GM12878 (cell line): Measurements from ENCODE around the gene KCNIP3. TPM values are rescaled to one million over a fixed set of nuclear protein-coding genes. Genes with fewer than 3 reads are reported as not detected.

Source experiments
- ATAC-seq: fragments of 200-7000 bp; cut with Tn5 transposase; 3 replicates; pipeline ENCODE4 v1.9.1; 2020; ENCODE audit warnings: mild to moderate bottlenecking, moderate library complexity
- BruUV-seq: library from RNA; stranded (reverse); fragments of 400-500 nt; replicated peaks from 2 replicates; lab custom pipeline; 2021; lab: Mats Ljungman, UMichigan
- CTCF ChIA-PET: fragments of 300-600 bp; sonication (Branson Sonifier 250); formaldehyde crosslinking; extraction: SDS; loops from one replicate; lab custom pipeline; 2021; ENCODE audit warnings: inconsistent platforms; lab: Yijun Ruan, JAX
- POLR2A ChIA-PET: fragments of 350-600 bp; formaldehyde crosslinking; extraction: SDS; loops from one replicate; lab custom pipeline; 2021; ENCODE audit warnings: inconsistent platforms; lab: Charles Lee
- RAD21 ChIA-PET: fragments of 300-600 bp; sonication (Branson Sonifier 250); formaldehyde crosslinking; loops from one replicate; lab custom pipeline; 2023; ENCODE audit warnings: antibody characterized with exemption; ENCODE audit not compliant: unreplicated experiment; lab: Charles Lee
- SMC1A ChIA-PET: fragments of 300-600 bp; sonication (Branson Sonifier 250); formaldehyde crosslinking; loops from one replicate; lab custom pipeline; 2023; ENCODE audit not compliant: unreplicated experiment, uncharacterized antibody; lab: Charles Lee
- DNase-seq: peaks from one replicate; pipeline ENCODE4 v3.0.0-alpha.2; 2011; ENCODE audit warnings: low read depth, low spot score
- FAIRE-seq: peaks from 3 replicates; lab custom pipeline; 2011; peaks lifted over from hg19 to GRCh38; lab: Jason Lieb, UNC
- H2AFZ ChIP-seq: 2 replicates; pipeline ENCODE4 v1.6.0; 2011; ENCODE audit warnings: low read depth, low read length, control low read depth; ENCODE audit not compliant: control insufficient read depth
- H3K27ac ChIP-seq: 2 replicates; pipeline ENCODE4 v1.5.1; 2011; ENCODE audit warnings: control low read depth; ENCODE audit not compliant: control insufficient read depth, insufficient read depth
- H3K27me3 ChIP-seq, 2 experiments: replicated peaks in 1 of 2; 2 replicates each; pipeline versions ENCODE4 v1.6.0 to v1.6.1; 2011; ENCODE audit warnings: low read length in 1 of 2; ENCODE audit not compliant: control insufficient read depth in 2 of 2, insufficient read depth in 2 of 2
- H3K36me3 ChIP-seq, 2 experiments: 2 replicates each; pipeline ENCODE4 v1.5.1; 2011; ENCODE audit warnings: low read length in 1 of 2; ENCODE audit not compliant: control insufficient read depth in 2 of 2, insufficient read depth in 2 of 2
- H3K4me1 ChIP-seq: 2 replicates; pipeline ENCODE4 v1.6.1; 2011; ENCODE audit warnings: mild to moderate bottlenecking, low read length, moderate library complexity, mixed read lengths; ENCODE audit not compliant: control insufficient read depth, insufficient read depth
- H3K4me2 ChIP-seq: 2 replicates; pipeline ENCODE4 v1.6.0; 2011; ENCODE audit warnings: control low read depth; ENCODE audit not compliant: control insufficient read depth, insufficient read depth
- H3K4me3 ChIP-seq: fragments of 200-600 bp; sonication (generic); 2 replicates; pipeline ENCODE4 v1.5.1; 2016
- H3K79me2 ChIP-seq: 2 replicates; pipeline ENCODE4 v1.6.0; 2011; ENCODE audit warnings: low read length; ENCODE audit not compliant: control insufficient read depth, insufficient read depth
- H3K9ac ChIP-seq: 2 replicates; pipeline ENCODE4 v1.8.0; 2011; ENCODE audit warnings: low read length, control low read depth, mixed read lengths; ENCODE audit not compliant: control insufficient read depth, insufficient read depth
- H3K9me3 ChIP-seq: replicated peaks from 3 replicates; pipeline ENCODE4 v1.5.1; 2011; ENCODE audit warnings: mild to moderate bottlenecking, low read length; ENCODE audit not compliant: control insufficient read depth, insufficient read depth
- H4K20me1 ChIP-seq: 2 replicates; pipeline ENCODE4 v1.6.0; 2011; ENCODE audit not compliant: control insufficient read depth, insufficient read depth
- CTCF ChIP-seq, 3 experiments: IDR thresholded peaks in 2 of 3; conservative IDR thresholded peaks in 1 of 3; 2 replicates each; pipeline ENCODE4 v1.5.1; 2011; ENCODE audit warnings: low read depth in 3 of 3, low read length in 3 of 3, mild to moderate bottlenecking in 3 of 3, control low read depth in 2 of 3, moderate library complexity in 2 of 3, inconsistent platforms in 1 of 3, mixed read lengths in 1 of 3; ENCODE audit not compliant: control insufficient read depth in 2 of 3, insufficient read depth in 1 of 3; ENCODE audit errors: extremely low read depth in 1 of 3
- PKNOX1 ChIP-seq: fragments of 450-650 bp; IDR thresholded peaks from 2 replicates; pipeline ENCODE4 v1.6.1; 2016; ENCODE audit warnings: mild to moderate bottlenecking
- WGBS: methylation state at CpG from one replicate; pipeline ENCODE4 v1.1.6; 2016; ENCODE audit warnings: low lambda C conversion rate; ENCODE audit not compliant: insufficient replicate concordance, insufficient coverage; ENCODE audit errors: missing lambda C conversion rate; 5-methylcytosine and 5-hydroxymethylcytosine counted together
- in situ Hi-C: fragments of 300-500 bp; cut with MboI; formaldehyde crosslinking; loops from 9 replicates; pipeline ENCODE4 v1.14.3; 2018; ENCODE audit warnings: mixed read lengths
- intact Hi-C: fragments of 100-400 bp; cut with micrococcal nuclease; formaldehyde crosslinking; loops from one replicate; pipeline ENCODE4 v1.14.2; 2022; ENCODE audit not compliant: unreplicated experiment
- polyA plus RNA-seq, 11 experiments: library from polyadenylated mRNA; depleted of rRNA in 4 of 11; unstranded in 6 of 11; stranded (reverse) in 5 of 11; fragments of >200 nt; fragmentation: Nextera tagmentation in 4 of 11; fragmentation: Illumina TruSeq in 1 of 11; extraction: Ambion mirVana in 4 of 11; extraction: Trizol in 1 of 11; gene quantifications; 1 replicate in 1 of 11; 2 replicates in 10 of 11; pipeline versions ENCODE4 v1.2.1 to v1.2.3, GENCODE V29; 2011 to 2016; ENCODE audit warnings: inconsistent platforms in 2 of 11, missing spikeins in 2 of 11, low read depth in 1 of 11
- total RNA-seq, 4 experiments: library from RNA; depleted of rRNA in 3 of 4; stranded (reverse); fragments of >200 nt in 3 of 4; fragmentation: Illumina TruSeq in 1 of 4; extraction: Trizol in 1 of 4; gene quantifications; 2 replicates each; pipeline versions ENCODE4 v1.2.1 to v1.2.3, GENCODE V29; 2013 to 2021

The KCNIP3 gene
- total and polyA plus RNA-seq, 10 of the 15 experiments (the other 5 are each of a cell fraction or from before 2014, with no cell fraction given), result not detected

- intact Hi-C loops, result no loop called here
- in situ Hi-C loops, result no loop called here
- ChIA-PET CTCF (interaction anchor here (1.0 kb wide), 1 partner anchor 10 kb away, joined by 4 read pairs; no protein-coding TSS in a partner anchor), RAD21 (no interaction called here), POLR2A (no interaction called here), SMC1A (no interaction called here)
- H3K4me2 ChIP-seq, result no peak overlapping the region
- 52% methylated on average over 8 of the region's 8 CpGs for WGBS
- FAIRE-seq (no peak), ATAC-seq (no peak), DNase-seq (no peak)
- H3K9me3 ChIP-seq, result no peaks in the 10 kb centered on the region
- no peaks in the 10 kb centered on the region for H4K20me1 ChIP-seq
- H3K4me3 ChIP-seq, result no peak overlapping the region
- no peaks in the 10 kb centered on the region for H3K4me1 ChIP-seq
- H2AFZ ChIP-seq, result no peak overlapping the region
- no peak for TF ChIP-seq PKNOX1
- TF ChIP-seq CTCF (IDR thresholded peaks at IDR 0.05 in 2 of 3, conservative IDR thresholded peaks at IDR 0.05 in 1 of 3; ENCODE audit: control insufficient read depth in 2 of 3, extremely low read depth in 1 of 3, insufficient read depth in 1 of 3, low read depth in 3 of 3, low read length in 3 of 3), result peak; percentile 3 to 25 (median 20); a peak in 3 of 6 replicates
- no peaks in the 10 kb centered on the region; a peak in 1 of 4 replicates for H3K27me3 ChIP-seq
- no peaks in the 10 kb centered on the region for H3K79me2 ChIP-seq
- no peaks in the 10 kb centered on the region for H3K36me3 ChIP-seq
- H3K9ac ChIP-seq, result no peak overlapping the region
- H3K27ac ChIP-seq, result no peak overlapping the region
- no TSS peak for BruUV-seq
Measured at GRCh38 chr2:95392730-95393455, 95.7 kb downstream of the KCNIP3 start.
